Stimulated activated CD4-positive, alpha-beta T cell treated with anti-CD3 and anti-CD28 coated beads, TNF-alpha, amount 100 ng/mL, for 48 hours (primary cell): Measurements from ENCODE around the gene KCNT2.
A peak's percentile ranks its signal among the peaks of the same experiment; 100 is the strongest.
"Not testable (repeated sequence)": the region's sequence is repeated elsewhere in the genome, so short reads cannot be mapped to it uniquely, and the experiment has no call there.

Source experiments
- DNase-seq, 3 donors: peaks; one replicate each; pipeline ENCODE4 v3.0.0-alpha.2; 2020; ENCODE audit warnings: low read depth in 3 of 3

KCNT2 gene

DNA sequence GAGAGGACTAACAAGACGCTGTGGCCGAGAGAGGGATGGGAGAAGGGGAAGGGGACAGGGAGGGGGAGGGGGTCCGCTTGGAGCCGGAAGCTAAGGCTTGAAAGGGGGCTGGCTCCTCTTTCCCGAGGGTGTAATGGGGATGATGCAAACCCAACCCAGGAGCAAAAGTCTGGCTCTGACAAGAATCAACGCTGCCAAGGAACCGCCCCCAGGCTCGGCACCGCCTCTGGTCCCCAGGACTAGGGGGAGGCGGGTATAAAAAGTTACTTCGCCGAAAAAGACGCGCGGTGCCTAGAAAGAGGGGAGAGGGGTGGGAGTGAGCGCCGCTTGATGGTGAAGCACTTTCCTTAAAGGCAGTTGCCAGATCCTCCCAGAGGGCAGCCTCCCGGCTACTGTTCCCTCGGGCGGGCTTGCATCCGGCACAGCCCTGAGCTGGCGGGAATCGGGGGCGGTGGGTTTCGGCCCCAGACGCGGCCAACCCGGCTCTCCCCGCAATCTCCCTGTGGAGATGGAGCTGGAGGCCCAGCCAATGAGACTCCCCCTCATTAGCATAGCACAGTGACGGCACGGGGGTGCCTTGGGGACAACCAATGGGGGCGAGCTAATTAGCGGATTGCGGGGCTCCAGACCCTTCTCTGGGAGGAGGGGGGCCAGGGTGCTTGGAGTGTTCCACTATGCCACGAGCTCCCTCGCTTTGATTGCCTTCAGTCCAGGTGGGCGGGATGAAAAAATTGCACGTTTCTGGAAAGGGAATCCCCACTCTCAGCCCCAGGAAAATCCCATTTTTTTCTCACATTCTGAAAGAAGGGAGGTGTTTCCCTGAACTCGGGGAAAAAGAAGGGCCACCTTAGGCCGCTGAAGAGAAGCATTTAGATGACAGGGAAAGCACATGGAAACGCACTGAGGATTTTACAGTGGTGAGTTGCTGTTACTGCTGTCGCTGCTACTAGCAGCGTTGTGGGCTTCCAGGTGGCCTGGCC lies at the start of gene KCNT2:
Gene KCNT2, minus strand, starts transcription at position 51 of the 980 bp plus-strand sequence. CDS start 131 bp downstream, outside the sequence.
- DNase-seq: peak in 1 of 3 donors; percentile 0

DNA sequence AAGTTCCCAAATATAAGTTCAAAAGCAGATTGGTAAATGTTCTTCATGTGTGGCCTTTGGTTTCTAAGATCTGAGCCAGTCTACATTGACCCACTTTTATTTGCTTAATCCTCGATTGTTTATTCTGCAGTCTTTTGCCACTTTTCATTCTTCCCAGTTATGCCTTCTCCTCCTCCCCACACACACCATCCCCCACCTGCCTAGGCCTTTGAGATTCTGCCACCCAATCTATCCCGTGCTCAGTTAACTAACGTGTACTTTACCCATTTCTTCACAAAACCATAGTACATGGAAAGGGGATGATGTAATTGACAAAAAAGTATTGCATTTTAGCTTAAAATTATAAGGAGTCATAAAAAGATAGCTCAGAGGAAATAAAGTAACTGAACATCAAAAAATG lies 47.3 kb upstream of the KCNT2 start:
- no peak for DNase-seq

DNA sequence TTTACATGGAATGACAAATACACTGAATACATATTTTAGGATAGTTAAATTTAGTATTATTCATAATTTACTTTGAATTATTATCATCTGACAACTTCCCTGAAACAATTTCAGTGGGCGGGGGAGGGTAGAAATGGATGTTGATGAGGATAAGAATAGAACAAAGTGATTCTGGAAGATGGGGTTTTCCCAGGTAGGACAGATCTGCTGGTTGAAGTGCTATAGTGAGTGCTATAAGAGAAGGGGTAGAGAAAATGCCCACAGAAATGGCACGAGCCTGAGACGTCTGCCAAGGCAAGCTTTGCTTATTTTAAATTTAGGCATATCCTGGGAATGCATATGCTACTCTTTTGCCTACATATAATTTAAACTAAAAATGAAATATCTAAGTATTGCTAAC lies 46.8 kb upstream of the KCNT2 start:
- no peak for DNase-seq

DNA sequence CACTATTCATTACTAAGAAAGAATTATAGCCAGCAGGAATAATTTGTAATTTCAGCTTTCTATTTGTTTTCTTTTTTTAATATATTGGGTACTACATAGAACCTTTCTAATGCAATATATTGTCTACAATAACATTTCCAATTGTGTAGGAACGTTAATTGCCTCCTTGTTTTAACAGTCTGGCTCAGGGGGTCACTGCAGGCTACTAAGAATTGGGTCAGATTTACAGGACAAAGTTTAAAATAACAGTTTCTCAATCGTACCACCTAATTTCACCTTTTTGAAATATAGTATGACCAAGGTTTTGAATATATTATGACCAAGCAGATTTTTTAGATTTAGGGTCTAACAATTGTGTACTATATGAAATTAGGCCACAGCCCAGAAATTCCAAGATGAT lies 46.0 kb upstream of the KCNT2 start:
- no peak for DNase-seq

DNA sequence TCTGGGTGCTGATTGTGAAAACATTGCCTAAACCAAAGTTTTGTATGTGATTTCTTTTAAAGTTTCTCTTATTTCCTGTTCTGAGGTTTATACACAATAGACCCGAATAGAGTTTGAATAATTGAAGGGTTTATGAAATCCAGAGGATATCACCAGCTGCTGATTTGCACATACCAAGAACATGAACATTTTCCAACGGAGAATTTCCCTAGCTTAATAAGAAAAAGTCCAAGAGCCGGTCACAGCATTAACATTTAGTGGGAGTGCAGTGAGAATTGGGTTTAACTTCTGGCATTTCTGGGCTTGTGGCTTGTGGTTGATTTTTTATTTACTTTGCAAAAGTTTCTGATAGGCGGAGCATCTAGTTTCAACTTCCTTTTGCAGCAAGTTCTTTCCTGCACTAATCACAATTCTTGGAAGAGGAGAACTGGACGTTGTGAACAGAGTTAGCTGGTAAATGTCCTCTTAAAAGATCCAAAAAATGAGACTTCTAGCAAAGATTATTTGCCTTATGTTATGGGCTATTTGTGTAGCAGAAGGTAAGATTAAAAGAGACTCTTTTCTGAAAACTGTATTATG lies 43.5 kb upstream of the KCNT2 start, which contains the start of gene CFH:
Gene CFH, plus strand, starts transcription at position 407 of the 579 bp plus-strand sequence. Its CDS starts 75 bp downstream, at position 482.
- no peak for DNase-seq

DNA sequence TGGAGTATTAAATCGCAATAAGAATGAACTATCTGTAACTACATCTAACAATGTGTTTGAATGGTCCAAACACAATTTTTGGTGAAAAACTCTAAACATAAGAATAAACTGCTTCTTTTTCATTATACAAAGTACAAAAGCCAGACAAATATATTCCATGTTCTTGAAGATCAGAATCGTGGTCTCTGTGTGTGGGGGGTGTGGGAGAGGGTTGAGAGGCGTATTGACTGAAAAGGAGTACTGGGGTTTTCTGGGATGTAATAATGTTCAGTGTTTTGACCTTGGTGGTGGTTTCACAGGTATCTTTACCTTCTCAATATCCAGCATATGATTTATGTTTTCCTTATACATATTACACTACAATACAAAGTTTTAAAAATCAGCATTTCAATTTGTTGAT lies 42.8 kb upstream of the KCNT2 start:
- DNase-seq: no peak

DNA sequence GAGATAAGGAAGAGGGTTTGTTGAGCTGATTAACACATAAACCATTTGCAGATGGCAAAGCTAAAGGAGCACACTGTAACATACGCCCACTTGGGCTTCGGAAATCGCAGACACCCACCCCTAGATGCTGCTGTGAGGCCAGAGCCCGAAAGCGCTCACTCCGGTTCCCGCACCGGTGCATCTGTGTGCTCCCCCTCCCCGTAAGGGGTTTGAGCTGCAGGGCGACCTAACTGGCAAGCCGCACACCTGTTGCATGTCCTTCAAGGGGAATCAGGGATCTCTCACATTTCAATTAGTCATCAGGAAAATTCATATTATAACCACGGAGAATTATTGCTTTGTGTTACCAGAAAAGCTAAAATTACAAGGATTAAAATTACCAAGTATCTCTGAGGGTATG lies 42.2 kb upstream of the KCNT2 start:
- no peak for DNase-seq

DNA sequence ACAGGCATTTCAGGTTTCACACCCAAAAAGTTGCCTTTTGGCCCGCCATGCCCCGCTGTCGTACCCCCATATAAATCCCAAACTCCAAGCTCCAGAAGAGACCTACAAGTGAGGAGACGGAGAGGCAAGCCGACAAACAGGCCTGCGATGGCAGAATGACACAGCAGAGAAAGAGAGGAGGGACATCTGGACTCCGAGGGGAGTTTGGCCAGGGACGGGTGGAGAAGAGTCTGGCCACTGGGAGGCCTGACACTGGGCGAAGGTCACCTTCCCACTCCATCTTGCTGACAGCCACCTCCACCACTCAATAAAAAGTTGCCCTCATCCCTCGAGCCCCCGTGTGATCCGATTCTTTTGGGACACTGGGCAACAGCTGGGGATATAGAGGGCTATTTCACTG lies 41.8 kb upstream of the KCNT2 start:
- no peak for DNase-seq

DNA sequence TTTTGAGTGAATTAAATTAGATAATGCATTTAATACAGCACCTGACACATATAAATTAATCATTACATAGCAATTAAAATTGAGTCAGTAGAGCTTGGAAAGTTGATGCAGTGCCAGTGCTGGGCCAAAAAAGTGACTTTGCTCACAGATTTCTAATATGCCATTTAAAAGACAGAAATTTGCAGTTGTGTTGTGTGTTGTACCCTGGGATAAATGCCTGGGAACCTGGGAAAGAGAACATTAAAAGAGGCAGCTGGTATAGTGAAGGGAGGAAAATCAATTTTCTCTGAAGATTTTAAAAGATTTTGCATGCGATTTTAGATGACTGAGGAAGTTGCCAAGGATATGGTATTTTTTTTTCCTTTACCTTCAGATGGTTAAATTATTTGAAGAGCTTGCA lies 32.7 kb upstream of the KCNT2 start:
- no peak for DNase-seq

DNA sequence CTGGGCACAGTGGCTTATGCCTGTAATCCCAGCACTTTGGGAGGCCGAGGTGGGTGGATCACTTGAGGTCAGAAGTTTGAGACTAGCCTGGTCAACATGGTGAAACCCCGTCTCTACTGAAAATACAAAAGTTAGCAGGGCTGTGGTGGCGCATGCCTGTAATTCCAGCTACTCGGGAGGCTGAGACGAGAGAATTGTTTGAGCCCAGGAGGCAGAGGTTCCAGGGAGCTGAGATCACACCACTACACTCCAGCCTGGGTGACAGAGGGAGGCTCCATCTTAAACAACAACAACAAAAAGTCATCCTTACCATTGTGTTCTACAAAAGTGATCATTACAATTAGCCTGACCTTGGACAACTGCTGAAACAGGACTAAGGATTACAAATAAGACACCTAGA lies 31.1 kb upstream of the KCNT2 start:
- not testable (repeated sequence) for DNase-seq

DNA sequence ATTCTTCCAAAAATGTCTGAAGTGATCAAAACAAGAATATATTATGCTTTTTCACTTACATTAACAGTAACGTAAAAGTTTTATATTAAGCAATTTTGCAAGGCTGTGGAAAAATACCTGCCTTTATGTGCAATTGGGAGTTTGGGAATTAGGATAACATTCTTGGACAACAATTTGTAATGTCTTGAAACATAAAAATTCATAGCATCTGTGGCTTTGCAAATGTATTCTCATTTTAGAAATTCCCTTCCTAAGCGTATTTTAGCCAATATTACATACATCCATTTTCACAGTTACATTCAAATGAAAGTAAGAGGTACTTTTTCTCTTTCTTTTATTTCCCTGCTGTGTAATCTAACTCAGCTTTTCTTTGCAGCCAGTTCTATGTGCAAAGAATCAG lies 30.2 kb upstream of the KCNT2 start:
- no peak for DNase-seq

DNA sequence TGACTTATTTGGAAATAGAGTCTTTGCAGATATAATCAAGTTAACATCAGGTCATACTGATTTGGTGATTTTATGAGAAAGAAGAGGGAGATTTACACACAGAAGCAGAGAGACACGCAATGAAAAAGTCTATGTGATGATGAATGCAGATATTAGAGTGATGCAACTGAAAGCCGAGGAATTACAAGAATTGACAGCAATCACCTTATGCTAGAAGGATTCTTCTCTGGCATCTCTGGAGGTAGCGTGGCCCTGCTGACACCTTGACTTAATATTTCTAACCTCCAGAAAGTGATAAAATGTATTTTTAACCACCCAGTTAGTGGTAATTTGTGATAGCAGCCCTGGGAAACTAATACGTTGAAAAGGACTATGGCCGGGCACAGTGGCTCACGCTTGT lies 29.4 kb upstream of the KCNT2 start:
- DNase-seq: no peak

DNA sequence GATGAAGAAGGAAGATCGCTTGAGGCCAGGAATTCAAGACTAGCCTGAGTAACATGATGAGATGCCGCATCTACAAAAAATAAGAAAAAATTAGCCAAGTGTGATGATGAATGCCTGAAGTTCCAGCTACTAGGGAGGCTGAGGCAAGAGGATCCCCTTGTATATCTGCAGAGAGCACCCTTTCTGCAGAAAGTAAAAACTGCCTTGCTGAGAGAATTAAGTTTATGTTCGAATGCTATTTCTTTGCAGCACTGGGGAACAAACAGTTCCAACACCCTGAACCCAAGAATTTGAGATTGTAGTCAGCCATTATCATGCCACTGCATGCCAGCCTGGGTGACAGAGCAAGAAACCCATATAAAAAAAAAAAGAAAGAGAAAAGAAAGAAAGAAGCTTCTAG lies 20.6 kb upstream of the KCNT2 start:
- no peak for DNase-seq

DNA sequence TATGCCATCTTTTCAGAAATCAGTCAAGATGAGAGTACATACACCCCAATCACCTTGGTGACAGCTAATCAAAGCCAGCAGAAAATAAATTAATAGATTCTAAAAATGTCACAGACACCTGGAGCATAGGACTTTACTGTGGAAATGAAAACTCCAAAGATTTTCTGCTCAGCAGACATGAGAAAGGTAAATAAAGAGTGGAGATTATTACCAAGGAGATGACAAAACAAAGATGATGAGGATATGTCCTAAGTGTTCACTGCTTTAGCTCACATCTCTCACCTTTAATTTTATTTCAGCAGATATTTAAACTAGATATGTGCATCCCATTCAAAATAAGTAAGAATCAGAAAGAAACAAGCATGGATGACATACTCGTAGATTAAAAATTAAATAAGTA lies 14.8 kb upstream of the KCNT2 start:
- DNase-seq: no peak

DNA sequence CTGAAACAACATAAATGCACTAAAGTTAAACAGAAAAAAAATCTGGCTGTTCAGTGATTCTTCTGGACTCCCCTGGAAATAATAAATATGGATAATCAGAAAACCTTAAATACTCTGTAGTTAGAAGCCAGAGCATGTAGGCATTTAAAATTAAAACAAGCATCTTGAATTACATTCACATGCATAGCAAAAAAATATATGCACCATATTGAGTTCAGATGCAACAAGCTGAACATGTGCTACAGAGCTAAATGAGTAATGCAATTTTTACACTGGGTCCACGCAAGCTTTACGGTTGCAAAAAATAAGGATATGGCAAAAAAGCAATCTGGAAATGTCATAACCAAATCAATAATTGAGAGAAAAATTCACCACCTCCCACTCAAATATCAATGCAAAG lies 11.5 kb upstream of the KCNT2 start:
- DNase-seq: no peak

DNA sequence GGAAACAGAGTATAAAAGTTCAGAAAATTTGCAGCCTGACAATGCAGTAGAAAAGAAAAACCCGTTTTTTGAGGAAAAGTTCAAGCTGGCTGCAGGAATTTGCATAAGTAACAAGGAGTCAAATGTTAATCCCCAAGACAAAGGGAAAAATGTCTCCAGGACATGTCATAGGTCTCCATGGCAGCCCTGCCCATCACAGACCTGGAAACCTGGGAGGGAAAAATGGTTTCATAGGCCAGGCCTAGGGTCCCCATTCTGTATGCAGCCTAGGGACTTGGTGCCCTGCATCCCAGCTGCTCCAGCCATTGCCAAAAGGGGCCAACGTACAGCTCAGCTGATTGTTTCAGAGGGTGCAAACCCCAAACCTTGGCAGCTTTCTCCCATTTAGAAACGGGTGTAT lies 3.6 kb upstream of the KCNT2 start:
- no peak for DNase-seq

DNA sequence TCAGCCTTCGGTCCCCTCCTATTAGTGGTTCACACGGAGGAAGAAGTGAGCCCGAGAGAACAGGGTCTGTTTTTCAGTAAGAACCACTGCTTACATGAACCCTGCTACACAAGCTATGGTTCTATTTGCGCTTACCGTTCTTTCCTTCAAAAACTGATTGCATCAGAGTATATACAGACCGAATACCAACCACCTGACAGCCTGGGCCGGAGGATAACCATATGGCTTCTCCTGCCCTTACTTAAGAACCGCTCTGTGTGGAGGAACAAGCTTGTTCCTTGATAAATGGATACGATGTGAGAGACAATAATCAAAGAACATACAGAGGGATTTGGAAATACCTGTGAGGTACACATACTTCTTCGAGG lies 1.1 kb upstream of the KCNT2 start:
- no peak for DNase-seq

DNA sequence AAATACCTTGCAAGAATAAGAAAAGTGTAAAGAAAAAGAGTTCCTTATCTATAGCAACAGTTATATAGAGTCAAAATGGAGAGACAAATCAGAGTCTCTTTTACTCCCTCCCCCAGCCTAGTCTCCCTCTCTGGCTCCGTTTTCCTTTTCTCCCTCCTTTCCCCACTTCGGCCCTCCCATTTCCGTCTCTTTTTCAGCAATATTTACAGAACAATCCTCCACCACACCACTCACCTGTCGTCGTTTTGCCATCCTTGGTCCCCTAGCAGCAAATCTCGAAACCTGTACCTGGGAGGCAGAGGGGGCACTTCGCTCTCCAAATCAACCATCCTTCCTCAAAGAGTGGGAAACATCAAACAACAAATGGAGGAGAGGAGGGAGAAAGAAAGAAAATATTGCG lies 259 bp downstream of the KCNT2 start:
- no peak for DNase-seq

DNA sequence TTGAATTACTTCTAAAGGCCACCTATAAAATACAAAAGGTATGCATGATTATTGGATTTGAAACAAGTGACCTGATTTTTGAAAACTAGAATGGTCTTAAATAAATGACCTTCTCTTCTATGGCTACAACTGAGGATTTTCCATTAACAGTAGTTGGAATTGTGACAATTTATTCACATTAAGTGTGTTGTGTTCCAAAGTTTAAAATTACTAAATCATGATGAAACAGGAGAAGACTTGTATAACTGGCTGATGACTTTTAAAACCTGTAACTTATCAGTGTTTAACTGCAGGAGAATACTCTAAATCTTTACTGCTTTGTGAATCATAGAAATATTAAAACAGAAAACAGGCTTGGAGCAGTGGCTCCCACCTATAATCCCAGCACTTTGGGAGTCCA lies 4.6 kb downstream of the KCNT2 start:
- no peak for DNase-seq

DNA sequence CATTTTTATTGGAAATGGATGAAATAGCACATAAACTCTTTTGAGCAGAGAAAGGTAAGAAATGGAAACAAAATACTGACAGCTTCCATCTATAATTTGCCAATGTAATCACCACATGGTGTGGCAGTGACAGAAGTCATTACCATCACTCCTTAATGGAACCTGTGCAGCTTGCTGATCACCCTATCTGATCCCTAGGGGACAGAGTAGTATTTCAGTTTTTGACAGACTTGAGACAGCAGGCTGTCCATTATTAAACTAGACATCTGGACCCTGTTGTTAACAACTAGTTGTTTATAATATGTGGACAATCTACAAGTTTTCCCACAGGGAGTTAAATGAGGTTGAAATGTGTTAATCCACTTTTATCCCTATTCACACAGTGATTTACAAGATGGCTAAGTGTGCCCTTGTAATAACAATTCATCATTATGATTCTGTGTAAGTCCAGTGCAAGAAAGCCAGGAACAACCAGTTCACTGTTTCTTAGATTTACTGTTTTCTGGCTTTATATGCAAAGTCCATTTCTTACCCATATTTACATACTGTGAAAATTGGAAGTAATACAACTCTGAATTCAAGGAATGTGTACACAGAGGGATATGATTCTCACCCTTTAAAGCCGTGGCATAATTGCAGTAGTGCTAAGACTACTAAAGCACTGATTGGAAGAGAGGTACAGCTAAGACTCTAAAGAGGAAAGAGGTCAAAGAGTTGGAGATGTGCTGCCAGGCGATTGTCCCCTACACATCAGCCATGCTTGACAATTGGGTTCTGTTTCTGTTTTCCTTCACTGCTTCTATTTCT lies 9.1 kb downstream of the KCNT2 start:
- DNase-seq: no peak

DNA sequence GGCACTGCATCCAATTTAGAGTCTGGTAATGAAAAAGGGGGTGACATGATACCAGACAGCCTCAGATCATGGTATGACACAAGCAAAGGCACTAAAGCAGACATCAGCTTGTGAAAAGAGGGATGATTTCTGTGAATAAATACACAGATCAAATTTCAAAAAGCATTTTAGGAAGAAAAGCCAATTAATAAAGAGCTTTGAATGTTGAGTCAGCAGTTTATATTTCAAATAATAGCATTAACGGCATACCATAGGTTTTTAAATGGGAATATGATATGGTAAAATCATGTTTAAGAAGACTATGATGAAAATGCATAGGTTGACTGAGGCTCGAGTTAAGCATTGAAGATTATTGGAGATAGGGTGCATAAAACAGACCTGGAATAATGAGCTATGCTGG lies 13.5 kb downstream of the KCNT2 start:
- DNase-seq: no peak

DNA sequence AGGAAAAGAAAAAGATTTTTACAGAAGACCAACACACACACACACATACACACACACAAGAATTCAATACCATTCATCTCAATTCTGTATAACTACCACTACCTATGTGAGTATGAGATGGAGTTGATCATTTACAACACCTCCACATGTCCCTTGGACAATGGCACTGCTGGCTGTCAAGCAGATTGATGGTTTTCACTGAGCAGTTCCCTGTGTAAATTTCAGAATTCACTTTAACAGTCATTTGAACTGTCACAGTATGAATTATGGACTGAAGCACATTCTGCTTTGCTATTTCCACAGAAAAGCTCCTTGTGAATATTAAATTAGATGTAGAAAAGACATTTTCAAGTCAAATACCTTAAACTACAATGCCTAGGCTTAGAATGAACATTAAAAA lies 14.3 kb downstream of the KCNT2 start:
- no peak for DNase-seq
